HG02981 (cell line): ENCODE measurements around the gene ADAMTS16.

Source experiments
- ATAC-seq: cut with Tn5 transposase; IDR thresholded peaks from one replicate; pipeline ENCODE4 v1.9.1; 2021; ENCODE audit warnings: mild to moderate bottlenecking, moderate library complexity; ENCODE audit not compliant: unreplicated experiment

Gene ADAMTS16

DNA sequence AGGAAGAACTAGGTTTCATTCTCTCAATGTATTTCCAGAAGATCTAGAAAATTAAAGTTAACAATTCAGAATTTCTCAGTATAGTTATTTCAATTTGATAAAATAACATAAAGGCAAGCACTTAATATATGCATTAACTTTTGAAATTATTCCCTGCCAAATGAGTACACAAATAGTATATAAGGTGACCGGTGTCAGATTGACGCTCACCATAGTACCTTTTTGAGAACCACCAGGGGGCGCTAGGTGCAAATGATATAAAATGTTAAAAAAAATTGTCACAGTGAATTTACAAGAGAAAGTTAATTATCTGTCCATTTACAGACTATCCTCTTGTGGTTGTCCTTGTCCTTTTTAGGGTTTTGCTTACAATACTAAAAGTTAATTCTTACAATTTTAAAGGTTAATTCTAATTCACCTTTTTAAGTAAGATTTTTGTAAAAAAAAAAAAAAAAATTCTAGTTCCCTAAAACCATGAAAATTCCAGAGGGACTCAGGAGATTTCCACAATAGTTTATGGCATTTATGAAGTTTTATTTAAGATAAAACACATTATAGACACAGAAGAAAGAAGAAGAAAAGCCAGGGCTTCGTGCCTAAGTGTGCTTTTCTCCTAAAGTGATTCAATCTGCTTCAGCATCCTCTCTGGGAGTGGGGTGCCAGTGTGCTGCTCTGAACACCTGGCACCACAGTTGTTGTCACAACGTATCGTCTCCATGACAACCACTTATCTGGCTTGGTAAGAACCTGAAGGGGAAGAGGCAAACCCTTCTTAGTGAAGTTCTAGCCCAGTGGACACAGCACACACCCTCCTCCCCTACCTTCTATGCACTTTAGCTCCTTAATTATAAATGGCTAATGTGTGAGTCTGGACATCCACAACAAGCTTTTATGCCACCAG is 1.7 kb downstream of the ADAMTS16 start:
- ATAC-seq, result peak; percentile 50

DNA sequence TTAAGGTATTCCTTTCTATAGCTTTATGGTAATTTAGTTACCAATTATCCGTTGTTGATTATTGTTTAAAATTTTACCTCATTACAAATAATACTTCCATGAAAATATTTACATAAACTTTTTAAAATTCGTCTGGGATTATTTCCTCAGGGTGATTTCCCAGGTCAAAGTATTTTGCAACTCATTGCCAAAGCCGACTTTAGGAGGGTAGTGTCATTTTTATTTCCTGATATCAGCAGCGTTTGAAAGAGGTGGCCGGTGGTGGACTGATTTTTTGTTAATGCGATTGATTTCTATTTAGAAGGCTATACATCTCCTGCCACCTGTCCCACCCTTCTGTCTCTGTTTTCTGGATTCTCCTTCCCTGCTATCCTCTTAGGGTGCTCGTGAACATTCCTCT is 4.3 kb downstream of the ADAMTS16 start:
- no peak for ATAC-seq

DNA sequence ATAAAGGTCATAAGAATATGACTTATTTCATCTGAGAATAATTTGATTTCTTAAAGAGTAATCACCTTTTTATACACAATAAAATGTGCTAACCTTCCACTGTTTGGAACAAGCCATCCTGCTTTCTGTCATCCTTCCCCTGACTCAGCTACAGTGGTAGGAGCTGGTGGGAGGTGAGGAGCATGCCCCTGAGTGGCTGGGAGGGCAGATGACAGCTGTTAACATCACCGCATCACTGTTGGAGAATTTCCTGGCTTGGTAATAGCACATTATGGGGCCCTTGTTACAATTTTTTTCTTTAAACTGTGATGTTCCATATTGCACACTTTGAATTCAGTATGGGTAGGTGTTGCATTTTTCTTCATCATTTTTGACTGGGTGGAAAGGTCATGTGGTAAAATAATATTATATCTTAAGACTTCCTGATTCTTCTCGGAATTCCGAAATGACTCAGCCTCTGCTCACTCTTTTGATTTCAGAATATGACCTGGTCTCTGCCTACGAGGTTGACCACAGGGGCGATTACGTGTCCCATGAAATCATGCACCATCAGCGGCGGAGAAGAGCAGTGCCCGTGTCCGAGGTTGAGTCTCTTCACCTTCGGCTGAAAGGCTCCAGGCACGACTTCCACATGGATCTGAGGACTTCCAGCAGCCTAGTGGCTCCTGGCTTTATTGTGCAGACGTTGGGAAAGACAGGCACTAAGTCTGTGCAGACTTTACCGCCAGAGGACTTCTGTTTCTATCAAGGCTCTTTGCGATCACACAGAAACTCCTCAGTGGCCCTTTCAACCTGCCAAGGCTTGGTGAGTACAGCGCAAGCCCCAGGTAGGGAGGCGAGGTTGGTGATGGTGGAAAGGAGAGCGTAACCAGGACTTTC is 5.8 kb downstream of the ADAMTS16 start:
- ATAC-seq, result no peak

DNA sequence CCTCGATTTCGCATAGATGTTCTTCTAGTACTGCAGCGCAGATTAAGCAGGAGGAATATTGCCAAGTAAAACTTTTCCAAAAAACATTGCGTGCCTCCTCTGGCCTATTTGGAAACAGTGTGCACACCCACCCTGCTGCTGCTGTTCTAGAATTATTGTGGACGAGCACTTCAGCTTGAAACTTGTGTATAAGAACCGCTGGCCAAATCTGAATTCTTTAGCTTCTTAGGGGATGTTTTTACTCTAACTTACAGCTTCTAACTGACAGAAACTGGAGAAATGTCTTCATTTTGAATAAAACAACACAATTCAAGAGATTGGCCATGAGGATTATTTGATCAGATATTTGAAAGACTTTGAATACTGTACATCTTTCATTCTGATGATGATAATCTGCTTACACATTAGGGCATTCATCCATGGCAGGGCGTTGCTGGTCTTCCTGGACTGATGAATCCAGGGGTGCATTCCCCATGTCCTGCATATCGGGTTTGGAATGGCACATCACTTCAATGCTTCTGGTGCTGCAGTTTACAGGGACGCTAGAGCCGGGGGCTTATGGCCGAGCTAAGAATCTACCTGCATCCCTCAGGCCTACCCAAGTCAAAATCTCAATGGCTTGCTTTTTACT is 6.5 kb downstream of the ADAMTS16 start:
- no peak for ATAC-seq

DNA sequence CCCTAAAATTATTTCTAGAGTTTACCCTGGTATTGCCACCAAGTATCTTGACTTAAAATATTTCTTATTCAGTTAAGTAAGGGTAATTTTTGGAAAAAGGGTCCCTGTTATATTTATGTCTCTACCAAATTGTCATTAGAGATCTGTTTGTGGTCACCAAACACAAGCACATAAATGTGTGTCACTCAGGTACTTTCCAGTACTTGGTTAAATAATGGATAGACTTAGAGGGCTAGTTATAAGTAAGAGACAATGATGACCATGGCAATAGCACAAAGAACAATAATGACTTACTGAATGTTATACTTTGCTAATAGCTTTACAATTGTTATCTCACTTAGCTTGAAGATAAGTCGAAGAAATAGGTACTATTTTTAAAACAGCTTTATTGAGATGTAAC is 9.0 kb downstream of the ADAMTS16 start:
- ATAC-seq, result no peak

DNA sequence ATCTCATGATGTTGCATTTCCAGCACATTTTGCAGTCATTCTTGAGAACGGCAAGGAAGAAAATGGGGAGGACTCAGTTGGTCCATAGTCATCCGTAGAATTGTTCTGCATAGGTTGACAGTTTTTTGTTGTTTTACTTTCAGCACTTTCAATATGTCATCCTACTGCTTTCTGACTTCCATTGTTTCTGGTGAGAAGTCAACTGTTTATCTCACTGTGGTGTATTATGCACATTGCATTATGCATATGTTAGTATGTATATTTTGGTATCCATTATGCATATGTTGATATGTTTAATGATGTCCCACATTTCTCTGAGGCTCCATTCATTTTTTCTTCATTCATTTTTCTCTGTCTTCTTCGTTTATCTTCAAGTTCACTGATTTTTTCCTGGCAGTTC is 10.5 kb downstream of the ADAMTS16 start:
- no peak for ATAC-seq

DNA sequence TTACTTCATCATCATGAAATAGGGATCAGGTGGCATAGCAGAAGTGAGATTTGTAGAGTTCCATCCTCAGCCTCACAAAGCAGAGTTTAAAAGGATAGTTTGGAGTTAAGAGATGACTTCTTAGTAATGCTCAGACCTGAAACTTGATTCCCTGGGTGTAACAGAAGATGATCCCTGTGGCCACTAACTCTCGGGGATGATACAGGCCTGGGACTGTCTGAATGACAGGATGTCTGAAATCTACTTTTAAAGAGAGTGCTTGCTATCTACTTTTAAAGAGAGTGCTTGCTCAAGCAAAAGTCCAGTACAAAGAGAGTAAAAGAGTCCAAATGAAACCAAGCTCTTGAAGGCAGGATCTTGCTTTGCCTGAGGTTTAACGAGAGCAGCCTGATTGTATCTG is 14.6 kb downstream of the ADAMTS16 start:
- ATAC-seq, result no peak

DNA sequence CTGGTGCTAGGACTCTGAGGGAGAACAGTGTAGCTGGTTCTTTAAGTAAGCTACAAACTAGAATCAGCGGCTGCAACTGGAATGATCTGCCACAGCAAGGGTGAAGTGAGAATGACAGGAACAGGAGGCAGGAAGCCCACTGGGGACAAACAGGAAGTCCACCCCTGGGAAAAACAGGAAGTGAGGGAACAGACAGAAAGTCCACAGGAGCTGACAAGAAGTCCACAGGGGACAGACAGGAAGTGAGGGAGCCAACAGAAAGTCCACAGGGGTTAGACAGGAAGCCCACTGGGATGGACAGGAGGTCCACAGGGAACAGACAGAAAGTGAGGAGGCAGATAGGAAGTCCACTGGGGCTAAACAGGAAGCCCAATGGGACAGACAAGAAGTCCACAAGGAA is 15.5 kb downstream of the ADAMTS16 start:
- ATAC-seq, result no peak

DNA sequence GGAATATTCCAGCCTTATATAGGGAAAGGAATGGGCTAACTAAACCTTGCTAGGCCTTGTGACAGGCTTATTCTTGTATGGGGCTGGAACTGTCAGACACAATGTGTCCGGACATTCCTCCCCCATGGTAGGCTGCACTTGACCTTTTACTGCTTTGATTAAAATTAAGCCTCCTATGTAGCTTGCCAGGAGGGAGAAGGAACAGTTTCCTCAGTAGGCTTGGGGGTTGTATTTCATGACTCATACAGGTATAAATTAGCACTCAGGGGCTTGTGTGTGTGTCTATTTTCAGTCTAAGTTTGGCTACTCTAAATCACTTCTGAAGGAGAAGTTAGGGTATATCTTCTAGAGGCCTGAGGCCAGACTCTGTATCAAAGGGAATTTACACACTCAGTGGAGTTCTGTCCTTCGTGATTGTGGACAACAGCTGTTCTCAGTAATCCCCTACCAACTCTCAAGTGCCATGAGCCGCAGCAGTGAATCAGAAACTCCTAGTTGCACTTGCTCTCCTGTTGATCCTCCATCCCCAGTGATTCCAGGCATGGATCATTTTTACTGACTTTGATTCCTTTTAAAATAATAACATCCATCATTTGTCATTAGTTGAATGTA is 16.4 kb downstream of the ADAMTS16 start:
- ATAC-seq, result no peak

DNA sequence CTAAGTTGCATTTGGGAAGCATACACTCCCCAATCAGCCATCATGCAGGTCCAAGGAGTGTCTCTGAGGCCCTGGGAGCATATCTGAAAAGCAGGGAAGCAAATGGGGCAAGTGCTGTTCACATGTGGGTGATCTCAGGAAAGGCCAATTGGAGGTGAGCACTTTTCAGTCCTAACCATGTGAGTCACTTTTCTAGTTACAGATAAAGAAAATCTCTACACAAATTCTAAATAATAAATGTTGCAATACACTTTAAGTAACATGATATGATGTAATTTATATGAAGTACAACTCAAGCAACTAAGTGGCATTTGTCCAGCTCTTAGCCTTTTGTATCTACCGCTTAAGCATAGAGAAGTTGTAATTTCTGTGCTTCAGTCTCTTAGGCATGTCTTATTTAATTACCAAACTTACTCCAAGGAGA is 18.4 kb downstream of the ADAMTS16 start:
- ATAC-seq, result no peak

DNA sequence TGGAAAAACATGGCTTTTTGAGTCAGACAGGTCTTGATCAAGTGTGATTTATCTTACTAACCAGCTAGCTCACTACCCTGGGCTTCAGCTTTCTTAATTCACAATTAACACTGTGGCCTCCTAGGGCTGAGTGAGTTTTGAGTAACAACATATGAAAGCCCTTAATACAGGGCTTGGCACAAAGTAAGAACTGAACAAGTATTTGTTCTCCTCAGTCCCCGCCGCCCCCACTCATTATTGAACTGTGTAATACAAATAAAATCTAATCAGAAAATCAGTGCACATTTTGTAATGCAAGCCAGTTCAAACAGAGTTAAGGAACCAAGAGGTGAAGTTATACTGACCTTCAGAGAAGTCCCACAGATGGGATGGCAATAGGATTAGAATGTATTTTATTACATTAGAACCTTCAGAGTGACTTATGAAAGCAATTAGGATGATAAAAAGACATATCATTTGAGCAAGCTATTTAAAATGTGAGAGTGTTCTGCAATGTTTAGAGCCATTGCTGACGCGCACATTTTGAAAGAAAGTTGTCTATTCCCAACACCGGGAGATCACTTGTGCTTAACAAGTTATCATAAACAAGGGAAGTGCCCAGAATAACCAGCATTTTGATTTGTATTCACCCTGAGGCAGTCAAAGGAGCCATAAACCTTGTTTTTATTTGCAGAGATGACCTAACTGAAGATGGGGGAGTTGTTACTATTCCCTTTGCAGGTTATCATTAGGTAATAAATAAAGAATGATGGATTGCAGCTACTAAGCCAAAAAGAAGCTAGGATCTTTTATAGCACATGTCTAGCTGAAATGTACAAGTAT is 19.4 kb downstream of the ADAMTS16 start:
- ATAC-seq, result no peak

DNA sequence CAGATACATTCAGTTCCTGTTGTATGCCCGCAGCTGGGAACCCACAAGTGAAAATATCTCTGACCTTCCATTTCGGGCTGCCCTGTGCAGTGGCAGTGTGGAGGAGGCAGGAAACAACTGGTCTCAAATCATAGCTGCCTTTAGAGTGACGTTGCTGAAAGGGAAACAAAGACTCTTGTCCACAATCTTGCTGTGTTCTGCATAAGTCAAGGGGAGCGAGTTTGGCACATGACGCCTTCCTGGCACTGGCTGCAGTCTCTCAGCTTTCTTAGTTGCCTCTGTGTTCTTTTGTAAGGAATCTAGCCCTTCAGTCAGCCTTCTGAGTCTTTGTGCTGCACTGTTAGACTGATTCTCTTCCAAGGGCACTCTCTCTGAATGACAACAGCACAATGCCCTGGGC is 24.0 kb downstream of the ADAMTS16 start:
- ATAC-seq, result no peak

DNA sequence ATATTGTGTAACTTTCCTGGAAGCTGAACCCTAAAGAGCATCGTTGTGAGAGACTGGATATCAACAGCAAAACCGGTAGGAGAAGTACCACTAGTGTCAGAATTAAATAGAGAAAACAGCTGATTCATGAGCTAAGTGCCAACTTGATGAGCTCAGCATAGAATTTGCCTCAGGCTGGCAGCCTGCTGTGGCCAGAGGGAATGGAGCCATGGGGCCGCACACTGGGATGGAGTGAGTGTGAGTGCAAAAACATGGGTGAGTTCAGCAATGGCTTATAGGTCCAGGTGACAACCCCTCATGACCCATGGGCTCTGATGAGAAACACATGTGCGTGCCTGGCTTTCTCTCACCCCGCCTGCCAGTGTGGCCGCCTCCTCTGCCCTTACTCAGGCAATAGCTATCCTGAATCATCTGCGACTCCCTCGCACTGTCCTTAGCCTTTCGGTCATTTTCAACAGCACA is 25.4 kb downstream of the ADAMTS16 start:
- no peak for ATAC-seq

DNA sequence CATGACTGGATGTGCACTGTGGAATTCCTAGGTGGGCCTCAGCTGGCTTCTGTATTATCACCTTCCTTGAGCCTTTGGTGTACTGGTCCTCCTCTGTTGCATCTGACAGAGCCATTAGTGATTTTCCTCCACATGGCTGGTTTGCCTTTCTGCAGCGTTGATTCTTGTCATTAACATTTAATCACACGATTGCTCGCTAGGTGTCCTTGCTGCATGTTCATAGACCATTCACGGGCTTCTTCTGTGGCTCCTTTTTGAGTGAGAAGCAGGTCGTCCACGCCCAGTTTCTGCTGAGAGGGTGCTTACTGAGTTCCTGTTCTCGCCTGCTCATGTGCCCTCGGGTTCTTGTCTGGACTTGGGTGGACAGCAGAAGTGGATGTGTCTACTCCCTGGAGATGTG is 29.3 kb downstream of the ADAMTS16 start:
- no peak for ATAC-seq

DNA sequence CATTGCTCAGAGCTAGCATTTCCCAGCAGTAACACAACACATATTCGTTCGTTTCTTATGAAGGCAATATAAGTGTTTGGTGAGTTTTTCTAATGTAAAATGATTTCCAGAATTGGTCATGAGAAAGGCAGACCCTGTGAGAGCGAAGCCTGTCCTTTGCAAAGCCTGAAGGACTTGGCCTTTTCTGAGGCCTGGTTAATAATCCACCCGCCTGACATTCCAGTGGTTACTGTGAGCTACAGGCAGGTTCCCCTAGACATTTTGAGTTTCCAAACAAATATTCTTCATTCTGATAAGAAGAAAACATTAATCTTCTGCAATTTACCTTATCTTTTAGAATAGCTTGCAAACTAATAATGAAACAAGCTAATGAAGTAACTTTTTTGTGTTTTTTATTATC is 38.0 kb downstream of the ADAMTS16 start:
- ATAC-seq, result no peak

DNA sequence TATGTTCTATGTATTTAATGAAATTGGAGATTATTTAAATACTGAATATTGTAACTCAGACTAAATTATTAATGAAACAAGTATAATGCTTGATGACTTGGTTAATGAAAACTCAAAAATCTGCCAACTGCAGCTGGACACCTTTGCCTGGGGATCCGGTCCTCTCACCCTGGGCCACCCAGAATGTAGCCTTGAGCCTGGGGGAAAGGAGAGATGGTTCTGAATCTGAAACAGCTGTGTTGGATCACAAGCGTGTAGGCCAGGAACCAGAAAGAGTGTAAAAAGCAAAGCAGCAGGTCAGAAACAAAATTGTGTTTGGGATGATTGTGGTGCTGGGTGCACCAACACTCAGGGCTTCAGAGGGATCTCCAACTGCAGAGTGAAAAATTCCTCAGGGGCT is 38.5 kb downstream of the ADAMTS16 start:
- no peak for ATAC-seq

DNA sequence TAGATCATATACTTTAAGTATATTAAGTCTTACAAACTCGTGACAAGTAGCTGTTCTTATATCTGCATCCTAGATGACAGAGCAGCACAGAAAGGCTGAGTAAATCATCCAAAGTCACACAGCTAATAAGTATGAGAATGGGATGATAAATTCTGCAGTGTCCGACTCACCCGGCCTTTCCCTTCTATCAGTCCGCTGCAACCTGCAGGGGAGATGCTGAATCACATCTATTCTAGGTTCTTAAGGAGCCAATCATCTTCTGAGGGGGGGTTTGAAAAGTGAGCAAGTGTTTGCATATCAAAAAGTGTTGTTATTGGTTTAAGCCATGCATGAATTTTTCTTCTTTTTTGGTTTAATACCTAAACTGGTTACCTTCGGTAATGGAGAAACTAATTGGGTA is 38.9 kb downstream of the ADAMTS16 start:
- no peak for ATAC-seq

DNA sequence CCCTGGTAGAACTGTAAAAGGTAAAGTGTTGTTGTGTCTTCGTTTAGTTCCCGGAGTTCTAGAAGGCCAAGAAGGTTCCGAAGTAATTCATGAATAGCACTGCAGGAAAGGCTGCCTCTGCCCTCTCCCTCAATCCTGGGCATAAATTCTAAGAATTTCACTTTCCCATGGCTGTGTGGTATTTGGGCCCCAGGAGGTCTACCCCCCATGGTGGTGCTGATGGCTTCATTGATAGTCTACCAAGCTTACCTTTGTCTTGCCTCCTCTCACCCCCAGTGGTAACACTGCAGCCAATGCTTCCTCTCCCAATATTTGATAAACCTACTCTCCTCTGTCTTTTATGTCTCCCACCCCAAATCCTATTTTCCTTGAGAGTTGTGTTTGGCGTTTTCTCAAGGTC is 39.5 kb downstream of the ADAMTS16 start:
- ATAC-seq, result no peak

DNA sequence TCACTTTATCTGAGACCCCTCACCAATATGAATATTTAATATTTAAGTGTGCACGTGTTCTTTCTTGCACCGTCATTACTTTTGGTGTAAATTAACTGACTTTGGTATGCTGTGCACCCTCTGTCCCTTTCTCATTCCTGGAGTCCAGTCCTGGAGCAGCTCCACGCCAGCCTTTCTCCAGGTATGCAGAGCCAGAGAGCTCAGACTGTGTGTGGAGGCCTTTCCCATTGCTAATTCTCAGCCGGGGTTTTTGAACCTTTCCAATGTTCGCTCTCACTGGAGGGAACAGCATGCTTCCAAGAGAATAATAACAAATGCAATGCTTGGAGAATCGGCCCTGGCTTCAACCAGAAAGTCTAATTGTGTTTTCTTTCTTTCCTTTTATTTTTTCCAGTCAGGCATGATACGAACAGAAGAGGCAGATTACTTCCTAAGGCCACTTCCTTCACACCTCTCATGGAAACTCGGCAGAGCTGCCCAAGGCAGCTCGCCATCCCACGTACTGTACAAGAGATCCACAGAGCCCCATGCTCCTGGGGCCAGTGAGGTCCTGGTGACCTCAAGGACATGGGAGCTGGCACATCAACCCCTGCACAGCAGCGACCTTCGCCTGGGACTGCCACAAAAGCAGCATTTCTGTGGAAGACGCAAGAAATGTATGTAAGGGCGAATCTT is 41.7 kb downstream of the ADAMTS16 start:
- ATAC-seq, result no peak
